DMS 273 treated with DMSO at 0.1 percent for 48 hours (cell line): Measurements from ENCODE around the gene LAMB3.

Source experiments
- DNase-seq: peaks from one replicate; lab custom pipeline; 2025; lab: John Stamatoyannopoulos, UW

LAMB3 gene

DNA sequence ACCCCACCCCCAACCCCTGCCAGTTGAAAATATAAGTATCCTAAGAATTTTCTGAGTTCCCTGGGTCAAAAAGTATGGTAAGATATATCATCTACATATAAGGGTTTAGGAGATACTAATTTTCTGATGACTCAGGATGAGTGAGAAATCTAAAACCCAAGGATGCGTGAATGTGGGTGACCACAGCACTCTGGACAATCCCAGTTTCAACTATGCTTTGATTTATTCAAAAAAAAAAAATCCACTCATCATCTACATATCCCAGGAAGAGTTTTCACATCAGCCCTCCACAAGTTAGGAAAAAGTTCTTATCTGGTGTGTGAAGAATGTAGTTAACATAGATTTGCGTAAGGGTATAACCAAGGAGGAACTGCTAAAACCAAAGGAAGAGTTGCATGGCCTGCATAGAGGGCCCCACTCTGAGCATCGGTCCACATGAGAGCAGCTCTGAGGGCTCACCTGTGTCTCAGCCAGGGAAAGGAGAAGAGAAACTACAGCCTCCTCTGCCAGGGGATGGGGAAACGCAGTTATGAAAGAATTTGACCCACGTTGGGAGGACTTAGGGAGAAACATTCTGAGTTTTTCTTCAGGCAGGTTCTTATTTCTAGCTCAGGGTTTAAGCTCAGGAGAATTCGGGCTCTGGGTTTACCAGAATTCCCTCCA, 18.8 kb downstream of the LAMB3 start:
- DNase-seq, result no peak

DNA sequence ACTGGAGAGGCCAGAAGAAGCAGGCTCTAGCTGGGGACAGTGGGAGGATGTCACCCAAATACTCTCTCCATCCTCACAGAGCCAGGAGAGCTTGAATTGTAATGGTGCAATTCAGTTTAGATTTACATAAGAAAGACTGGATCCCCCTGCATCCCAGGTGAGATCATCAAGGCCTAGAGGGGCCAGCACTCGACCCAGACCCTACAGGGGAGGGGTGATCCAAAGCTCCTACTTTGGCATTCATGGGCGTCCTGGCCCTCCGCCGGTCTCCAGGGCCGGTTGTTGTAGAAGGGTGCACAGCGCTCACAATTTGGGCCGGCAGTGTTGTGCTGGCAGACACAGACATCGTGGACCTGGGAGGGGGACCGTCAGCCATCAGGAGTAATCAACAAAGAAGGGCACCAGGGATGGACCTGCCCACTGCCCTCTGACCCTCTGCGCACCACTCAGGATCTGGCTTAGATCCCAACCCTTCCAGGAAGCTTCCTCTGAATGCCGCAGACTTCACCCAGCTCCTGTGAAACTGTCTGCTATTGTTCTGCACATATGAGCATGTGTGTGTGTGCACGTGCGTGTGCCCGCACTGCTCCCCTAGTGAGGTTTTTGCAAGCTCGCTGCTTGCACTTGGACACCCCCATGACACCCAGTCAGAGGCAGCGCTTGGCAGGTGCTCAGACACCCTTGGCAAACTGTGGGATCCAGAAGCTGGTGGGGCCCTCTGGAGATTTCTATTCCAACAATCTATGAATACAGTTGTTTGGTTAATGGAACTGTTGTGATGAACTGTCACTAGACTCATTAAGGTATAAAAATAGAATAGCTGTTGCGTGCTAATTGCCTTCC, 21.6 kb downstream of the LAMB3 start:
- DNase-seq, result no peak

DNA sequence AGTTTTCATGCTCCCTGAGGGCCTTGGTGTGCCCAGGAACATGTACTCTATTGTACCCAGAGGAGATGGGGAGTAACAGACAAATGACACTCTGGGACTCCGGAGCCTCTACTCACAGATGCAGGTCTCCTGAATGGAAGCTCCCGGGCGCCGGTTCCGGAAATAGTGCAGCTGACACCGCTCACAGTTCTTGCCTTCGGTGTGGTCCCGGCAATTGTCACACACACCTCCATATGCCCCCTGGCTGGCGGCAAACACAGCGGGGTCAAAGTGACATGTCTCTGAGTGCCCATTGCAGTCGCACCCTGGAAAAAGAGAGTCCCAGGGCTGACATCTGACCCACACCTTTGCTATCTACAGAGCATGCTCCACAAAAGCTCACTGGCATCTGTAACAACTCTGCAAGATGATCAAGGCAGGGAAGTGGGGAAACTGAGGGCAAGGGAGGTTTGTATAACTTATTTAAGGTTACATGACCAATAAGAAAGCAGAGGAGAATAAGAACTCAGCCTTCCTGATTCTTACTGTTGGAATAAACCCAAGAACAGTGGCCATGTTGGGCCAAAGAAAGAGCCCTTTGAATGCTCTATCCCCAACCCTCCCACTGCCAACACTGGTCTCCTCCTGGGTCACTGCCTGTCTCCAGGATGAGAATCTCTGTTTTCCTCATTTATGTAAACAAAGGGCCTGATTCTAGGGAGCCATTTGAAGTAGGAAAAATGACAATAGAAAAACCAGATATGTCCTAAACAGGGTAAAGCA, 22.4 kb downstream of the LAMB3 start:
- DNase-seq, result no peak

- DNase-seq, result no peak
These were observed 23.5 kb downstream of the LAMB3 start for GRCh38 chr1:209628618-209629299.

DNA sequence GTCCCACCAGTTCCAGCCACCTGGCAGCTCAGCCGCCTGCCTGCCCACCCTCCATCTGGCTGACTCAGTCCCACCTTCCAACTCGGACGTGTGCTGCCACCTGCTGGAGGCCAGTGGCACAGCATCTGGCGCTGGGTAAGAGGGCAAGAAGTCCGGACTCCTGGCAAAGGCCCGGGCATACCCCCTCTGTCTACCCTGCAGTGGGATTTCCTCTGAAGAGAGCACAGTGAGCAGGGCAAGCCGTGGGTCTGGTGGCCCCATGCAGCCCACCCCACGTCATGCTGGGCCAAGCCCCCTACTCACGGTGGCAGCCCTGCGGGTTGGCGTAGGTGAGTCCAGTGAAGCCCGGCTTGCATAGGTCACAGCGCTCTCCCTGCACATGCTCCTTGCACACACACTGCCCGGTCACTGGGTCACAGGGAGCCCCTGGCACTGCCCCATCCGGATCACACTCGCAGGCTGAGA, 24.5 kb downstream of the LAMB3 start:
- peak; percentile 64 for DNase-seq

- DNase-seq, result no peak
These were observed 25.0 kb downstream of the LAMB3 start for GRCh38 chr1:209627027-209627731.

DNA sequence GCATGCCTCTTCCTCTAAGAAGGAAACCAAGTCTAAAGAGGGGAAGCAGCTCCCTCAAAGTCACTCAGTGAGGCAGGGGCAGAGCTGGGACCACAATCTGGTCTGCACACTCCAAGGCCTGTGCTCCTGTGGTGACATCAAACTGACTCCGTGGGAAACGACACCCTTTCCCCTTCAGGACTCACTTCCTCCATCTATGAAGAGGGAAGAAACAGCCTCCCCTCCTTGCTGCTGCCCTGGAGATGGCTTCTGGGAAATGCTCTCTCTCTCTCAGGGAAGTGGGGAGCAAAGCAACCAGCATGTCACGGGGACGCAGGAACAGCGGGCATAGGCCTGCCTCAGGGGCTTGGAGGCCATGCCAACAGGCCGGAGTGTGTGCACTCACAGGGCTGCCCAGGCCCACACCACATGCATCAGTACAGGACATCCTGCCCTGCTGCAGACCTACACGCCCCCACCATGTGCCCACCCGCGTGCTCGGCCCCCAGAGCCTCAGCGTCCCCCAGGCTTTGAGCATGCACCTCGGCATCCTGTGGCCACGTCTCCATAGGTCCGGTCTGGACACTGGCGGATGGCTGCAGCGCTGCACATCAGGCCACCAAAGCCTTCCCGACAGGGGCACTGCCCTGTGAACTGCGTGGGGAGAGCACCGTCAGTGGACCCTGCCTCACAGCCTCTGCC, 25.7 kb downstream of the LAMB3 start:
- no peak for DNase-seq

GRCh38 chr1:209625791-209626285, 26.4 kb downstream of the LAMB3 start:
- no peak for DNase-seq

DNA sequence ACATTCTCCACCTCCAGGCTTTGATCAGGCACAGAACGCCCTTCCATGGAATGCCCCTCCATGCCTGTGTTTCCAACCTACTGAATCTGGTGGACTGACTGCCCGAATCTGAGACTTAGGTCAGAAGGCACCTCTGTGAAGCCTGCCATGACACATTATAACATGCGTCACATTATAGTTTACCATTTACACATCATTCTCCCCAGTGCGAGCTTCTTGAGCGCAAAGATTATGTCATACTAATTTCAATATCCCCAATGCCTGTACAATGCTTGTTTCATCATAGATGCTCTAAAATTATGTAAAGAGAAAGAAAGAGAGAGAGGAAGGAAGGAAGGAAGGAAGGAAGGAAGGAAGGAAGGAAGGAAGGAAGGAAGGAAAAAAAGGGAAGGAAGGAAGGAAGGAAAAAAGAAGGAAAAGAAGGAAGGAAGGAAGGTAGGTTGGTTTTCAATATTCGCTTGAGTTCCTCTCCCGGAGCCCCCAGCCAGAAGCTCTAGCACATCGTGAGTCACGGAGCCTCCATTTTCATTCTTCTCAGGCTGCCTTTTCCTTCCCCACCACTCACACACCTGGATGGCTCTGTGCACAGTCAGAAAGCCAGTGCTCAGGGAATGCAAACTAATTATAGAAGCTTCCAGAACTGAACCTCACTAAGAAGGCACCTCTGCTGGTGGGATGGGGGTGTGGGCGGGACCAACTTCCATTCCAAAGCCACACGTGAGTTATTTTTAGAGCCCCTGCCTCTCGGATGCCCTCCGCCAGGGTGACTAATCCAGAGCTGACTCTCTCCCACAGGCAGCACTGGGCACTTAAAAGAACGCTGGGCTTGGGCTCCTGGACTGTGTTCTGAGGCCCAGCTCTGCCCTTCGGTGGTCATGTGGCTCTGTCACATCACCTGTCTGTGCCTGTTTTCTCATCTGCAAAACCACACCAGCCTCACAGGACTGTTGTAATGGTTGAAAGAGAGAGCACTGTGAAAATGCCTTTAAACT, 27.4 kb downstream of the LAMB3 start:
- no peak for DNase-seq

- no peak for DNase-seq
These were observed 29.1 kb downstream of the LAMB3 start for GRCh38 chr1:209622841-209623829.

DNA sequence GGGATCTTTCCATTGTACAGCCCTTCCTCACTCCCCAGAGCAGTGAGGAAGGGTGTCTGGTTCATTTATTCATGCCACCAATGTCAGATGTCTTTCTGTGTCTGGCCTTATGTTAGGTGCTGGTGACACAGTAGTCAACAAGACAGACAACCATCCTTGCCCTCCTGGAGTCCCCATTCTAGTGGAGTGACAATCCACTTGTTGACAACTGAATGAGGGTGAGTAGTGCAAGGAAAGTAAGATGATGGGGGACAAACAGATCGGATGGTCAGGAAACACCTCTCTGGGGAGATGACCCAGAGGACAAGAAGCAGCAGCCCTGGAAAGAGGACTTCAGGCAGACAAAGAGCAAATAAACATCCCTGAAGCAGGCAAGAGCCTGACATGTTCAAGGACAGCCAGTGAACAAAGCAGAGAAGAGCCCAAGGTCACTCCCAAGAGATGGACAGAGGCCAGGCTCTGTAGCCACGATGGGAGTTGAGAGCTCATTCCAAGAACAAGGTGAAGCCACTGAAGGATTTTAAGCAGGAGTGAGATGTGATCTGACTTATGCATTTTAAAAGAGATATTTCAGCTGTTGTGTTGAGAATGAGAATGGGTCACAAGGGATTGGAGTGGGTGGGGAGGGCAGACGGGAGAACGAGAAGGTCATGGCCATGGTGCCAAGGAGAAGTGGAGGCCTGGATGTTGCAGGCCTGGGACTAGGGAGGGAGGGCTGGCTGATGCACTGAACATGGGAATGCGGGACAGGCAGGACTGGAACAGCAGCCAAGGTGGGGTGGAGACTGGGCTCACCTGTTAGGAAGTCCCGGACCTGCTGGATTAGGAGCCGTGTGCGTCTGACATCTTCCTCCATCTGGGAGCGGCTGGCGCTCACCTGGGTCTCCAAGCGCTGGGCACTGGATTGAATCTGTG, 30.2 kb downstream of the LAMB3 start:
- no peak for DNase-seq

- no peak for DNase-seq
These were observed 30.9 kb downstream of the LAMB3 start for GRCh38 chr1:209621286-209621685.

DNA sequence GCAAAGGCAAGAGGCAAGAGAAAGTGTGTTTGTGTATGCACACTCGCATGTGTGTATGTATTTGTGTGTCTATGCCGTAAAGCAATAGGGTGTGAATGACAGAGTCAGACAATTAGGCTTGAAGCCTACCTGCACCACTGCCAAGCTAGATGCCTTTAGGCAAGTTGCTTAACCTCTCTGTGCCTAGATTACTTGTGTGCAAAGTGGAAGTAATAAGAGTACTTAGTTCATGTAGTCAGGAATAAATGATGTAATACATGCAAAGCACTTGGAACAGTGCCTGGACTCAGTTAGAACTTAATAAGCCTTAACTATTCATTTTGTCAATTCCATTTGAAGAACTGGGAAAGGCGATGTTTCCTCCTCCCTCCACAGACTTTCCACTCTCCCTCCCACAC, 31.7 kb downstream of the LAMB3 start:
- DNase-seq, result no peak

GRCh38 chr1:209619696-209620486, 32.3 kb downstream of the LAMB3 start:
- DNase-seq, result no peak

GRCh38 chr1:209618756-209619420, 33.3 kb downstream of the LAMB3 start:
- no peak for DNase-seq

GRCh38 chr1:209618291-209618690, 33.9 kb downstream of the LAMB3 start:
- DNase-seq, result no peak
